ENCODE measurements around the gene CDH4. TPM values are rescaled to one million over a fixed set of nuclear protein-coding genes. Genes with fewer than 3 reads are reported as not detected.

CDH4 gene
- total RNA-seq, 1 experiment from 2014 or later = not detected

DNA sequence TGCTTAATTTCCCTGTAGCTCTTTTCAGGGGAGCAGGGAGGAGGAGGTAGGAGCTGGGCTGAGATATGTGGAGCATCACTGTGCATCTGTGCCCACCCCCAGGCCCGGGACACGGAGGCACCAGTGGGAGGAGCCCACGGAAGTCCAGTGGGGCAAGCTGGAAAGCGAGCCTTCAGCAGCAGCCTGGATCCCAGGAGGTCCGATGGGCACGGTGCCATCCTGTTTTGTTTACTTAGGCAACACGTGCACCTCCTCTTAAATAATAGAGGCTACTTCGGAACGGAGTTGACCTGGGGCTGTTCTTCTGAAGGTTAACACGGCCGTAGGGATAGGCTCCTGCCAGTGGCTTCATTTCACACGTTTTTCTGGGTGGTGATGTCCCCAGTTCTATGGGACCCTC is 51.6 kb downstream of the CDH4 start:
- peaks cover 4% of the 10 kb centered on the region; the same call in 1 of the 2 replicates for H3K27me3 ChIP-seq (ENCODE audit: control insufficient read depth, insufficient read depth, low read length)
- no TSS peak for BruUV-seq (replicated peaks)
- no peak for ATAC-seq
- ChIA-PET POLR2A (no interaction called here), CTCF (no interaction called here)
- no peak overlapping the region for H3K4me3 ChIP-seq (ENCODE audit: low read depth in 2 of 2, low read length in 2 of 2)
- no peaks in the 10 kb centered on the region for H3K4me1 ChIP-seq (ENCODE audit: control insufficient read depth, insufficient read depth, low read length)
- in situ Hi-C loops (cut with HindIII; ENCODE audit: low pct_unique_long_range_greater_than_20kb, low sequenced_read_pairs) = no loop called here
- no peaks in the 10 kb centered on the region for H3K9me3 ChIP-seq (ENCODE audit: control insufficient read depth, insufficient read depth, low read depth, low read length)
- no peak for DNase-seq (ENCODE audit: low read depth, low spot score)
- no peaks in the 10 kb centered on the region for H3K36me3 ChIP-seq (ENCODE audit: control insufficient read depth, insufficient read depth, low read length)
- no peak overlapping the region for H3K27ac ChIP-seq (ENCODE audit: low read length)
- intact Hi-C loops (cut with micrococcal nuclease; ENCODE audit: unreplicated experiment) = no loop called here
- no peak for TF ChIP-seq SIN3A (IDR thresholded peaks at IDR 0.05; ENCODE audit: borderline replicate concordance, insufficient read depth, low read depth, low read length)

DNA sequence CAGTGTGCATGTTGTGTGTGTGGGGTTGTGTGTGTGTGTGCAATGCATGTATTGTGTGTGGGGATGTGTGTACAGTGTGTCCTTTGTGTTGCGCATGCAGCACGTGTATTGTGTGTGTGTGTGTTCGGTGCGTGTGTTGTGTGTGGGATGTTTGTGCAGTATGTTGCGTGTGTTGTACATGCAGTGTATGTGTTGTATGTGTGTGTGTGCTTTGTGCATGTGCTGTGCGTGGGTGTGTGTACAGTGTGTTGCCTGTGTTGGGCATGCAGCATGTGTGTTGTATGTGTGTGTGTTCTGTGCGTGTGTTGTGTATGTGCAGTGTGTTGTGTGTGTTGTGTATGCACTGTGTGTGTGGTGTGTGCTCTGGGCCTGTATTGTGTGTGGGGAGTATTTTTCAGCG is 52.7 kb downstream of the CDH4 start:
- no peak overlapping the region for H3K4me3 ChIP-seq (ENCODE audit: low read depth in 2 of 2, low read length in 2 of 2)
- BruUV-seq (replicated peaks) = no TSS peak
- intact Hi-C loops (cut with micrococcal nuclease; ENCODE audit: unreplicated experiment) (no loop called here), in situ Hi-C loops (cut with HindIII; ENCODE audit: low pct_unique_long_range_greater_than_20kb, low sequenced_read_pairs) (no loop called here)
- H3K27me3 ChIP-seq (ENCODE audit: control insufficient read depth, insufficient read depth, low read length) = peaks cover 4% of the 10 kb centered on the region; the same call in 1 of the 2 replicates
- CTCF ChIA-PET = no interaction called here
- TF ChIP-seq, protein P1, sequence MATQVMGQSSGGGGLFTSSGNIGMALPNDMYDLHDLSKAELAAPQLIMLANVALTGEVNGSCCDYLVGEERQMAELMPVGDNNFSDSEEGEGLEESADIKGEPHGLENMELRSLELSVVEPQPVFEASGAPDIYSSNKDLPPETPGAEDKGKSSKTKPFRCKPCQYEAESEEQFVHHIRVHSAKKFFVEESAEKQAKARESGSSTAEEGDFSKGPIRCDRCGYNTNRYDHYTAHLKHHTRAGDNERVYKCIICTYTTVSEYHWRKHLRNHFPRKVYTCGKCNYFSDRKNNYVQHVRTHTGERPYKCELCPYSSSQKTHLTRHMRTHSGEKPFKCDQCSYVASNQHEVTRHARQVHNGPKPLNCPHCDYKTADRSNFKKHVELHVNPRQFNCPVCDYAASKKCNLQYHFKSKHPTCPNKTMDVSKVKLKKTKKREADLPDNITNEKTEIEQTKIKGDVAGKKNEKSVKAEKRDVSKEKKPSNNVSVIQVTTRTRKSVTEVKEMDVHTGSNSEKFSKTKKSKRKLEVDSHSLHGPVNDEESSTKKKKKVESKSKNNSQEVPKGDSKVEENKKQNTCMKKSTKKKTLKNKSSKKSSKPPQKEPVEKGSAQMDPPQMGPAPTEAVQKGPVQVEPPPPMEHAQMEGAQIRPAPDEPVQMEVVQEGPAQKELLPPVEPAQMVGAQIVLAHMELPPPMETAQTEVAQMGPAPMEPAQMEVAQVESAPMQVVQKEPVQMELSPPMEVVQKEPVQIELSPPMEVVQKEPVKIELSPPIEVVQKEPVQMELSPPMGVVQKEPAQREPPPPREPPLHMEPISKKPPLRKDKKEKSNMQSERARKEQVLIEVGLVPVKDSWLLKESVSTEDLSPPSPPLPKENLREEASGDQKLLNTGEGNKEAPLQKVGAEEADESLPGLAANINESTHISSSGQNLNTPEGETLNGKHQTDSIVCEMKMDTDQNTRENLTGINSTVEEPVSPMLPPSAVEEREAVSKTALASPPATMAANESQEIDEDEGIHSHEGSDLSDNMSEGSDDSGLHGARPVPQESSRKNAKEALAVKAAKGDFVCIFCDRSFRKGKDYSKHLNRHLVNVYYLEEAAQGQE (IDR thresholded peaks at IDR 0.05; ENCODE audit: insufficient read depth in 1 of 2, low read depth in 2 of 2, low read length in 1 of 2) = no peak
- no peak for TF ChIP-seq TCF7L2 (IDR thresholded peaks at IDR 0.05; ENCODE audit: low read depth, low read length)
- TF ChIP-seq POLR2AphosphoS5 (IDR thresholded peaks at IDR 0.05; ENCODE audit: low read depth, low read length) = no peak
- no peak for TF ChIP-seq SIN3A (IDR thresholded peaks at IDR 0.05; ENCODE audit: borderline replicate concordance, insufficient read depth, low read depth, low read length)
- TF ChIP-seq, protein P2, sequence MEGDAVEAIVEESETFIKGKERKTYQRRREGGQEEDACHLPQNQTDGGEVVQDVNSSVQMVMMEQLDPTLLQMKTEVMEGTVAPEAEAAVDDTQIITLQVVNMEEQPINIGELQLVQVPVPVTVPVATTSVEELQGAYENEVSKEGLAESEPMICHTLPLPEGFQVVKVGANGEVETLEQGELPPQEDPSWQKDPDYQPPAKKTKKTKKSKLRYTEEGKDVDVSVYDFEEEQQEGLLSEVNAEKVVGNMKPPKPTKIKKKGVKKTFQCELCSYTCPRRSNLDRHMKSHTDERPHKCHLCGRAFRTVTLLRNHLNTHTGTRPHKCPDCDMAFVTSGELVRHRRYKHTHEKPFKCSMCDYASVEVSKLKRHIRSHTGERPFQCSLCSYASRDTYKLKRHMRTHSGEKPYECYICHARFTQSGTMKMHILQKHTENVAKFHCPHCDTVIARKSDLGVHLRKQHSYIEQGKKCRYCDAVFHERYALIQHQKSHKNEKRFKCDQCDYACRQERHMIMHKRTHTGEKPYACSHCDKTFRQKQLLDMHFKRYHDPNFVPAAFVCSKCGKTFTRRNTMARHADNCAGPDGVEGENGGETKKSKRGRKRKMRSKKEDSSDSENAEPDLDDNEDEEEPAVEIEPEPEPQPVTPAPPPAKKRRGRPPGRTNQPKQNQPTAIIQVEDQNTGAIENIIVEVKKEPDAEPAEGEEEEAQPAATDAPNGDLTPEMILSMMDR (IDR thresholded peaks at IDR 0.05) = no peak
- no peaks in the 10 kb centered on the region for H3K9me3 ChIP-seq (ENCODE audit: control insufficient read depth, insufficient read depth, low read depth, low read length)
- POLR2A ChIA-PET = no interaction called here
- no peaks in the 10 kb centered on the region for H3K36me3 ChIP-seq (ENCODE audit: control insufficient read depth, insufficient read depth, low read length)
- H3K4me1 ChIP-seq (ENCODE audit: control insufficient read depth, insufficient read depth, low read length) = no peaks in the 10 kb centered on the region
- ATAC-seq = no peak
- no peak overlapping the region for H3K27ac ChIP-seq (ENCODE audit: low read length)
- DNase-seq (ENCODE audit: low read depth, low spot score) = no peak

DNA sequence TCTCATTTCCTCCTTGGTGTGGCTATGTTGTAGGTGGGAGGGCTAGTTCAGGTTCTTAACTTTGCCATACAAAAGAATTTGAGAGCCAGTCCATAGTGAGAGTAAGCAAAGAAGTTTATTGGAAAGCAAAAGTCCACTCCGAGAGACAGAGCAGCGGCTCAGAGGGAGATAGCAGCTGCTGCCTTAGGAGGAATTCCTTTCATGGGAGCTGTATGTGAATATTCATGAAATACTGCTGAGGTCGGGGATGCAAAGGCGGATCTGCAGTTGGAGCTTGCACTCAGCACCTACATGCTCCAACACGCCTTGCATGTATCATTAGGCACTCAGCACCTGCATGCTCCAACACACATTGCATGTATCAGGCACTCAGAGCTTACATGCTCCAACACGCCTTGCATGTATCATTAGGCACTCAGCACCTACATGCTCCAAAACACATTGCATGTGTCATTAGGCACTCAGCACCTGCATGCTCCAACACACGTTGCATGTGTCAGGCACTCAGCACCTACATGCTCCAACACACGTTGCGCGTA is 54.9 kb downstream of the CDH4 start:
- in situ Hi-C loops (cut with HindIII; ENCODE audit: low pct_unique_long_range_greater_than_20kb, low sequenced_read_pairs) (no loop called here), intact Hi-C loops (cut with micrococcal nuclease; ENCODE audit: unreplicated experiment) (no loop called here)
- ATAC-seq (no peak), DNase-seq (ENCODE audit: low read depth, low spot score) (no peak)
- no peaks in the 10 kb centered on the region for H3K4me1 ChIP-seq (ENCODE audit: control insufficient read depth, insufficient read depth, low read length)
- no peaks in the 10 kb centered on the region for H3K9me3 ChIP-seq (ENCODE audit: control insufficient read depth, insufficient read depth, low read depth, low read length)
- BruUV-seq (replicated peaks) = no TSS peak
- ChIA-PET POLR2A (no interaction called here), CTCF (no interaction called here)
- TF ChIP-seq TCF7L2 (IDR thresholded peaks at IDR 0.05; ENCODE audit: low read depth, low read length) (no peak), SIN3A (IDR thresholded peaks at IDR 0.05; ENCODE audit: borderline replicate concordance, insufficient read depth, low read depth, low read length) (no peak), POLR2AphosphoS5 (IDR thresholded peaks at IDR 0.05; ENCODE audit: low read depth, low read length) (no peak)
- TF ChIP-seq, protein P1 (IDR thresholded peaks at IDR 0.05; ENCODE audit: insufficient read depth in 1 of 2, low read depth in 2 of 2, low read length in 1 of 2) = no peak
- TF ChIP-seq, protein P2 (IDR thresholded peaks at IDR 0.05) = no peak
- H3K4me3 ChIP-seq (ENCODE audit: low read depth in 2 of 2, low read length in 2 of 2) = no peak overlapping the region
- peaks cover 4% of the 10 kb centered on the region; the same call in 1 of the 2 replicates for H3K27me3 ChIP-seq (ENCODE audit: control insufficient read depth, insufficient read depth, low read length)
- H3K27ac ChIP-seq (ENCODE audit: low read length) = no peak overlapping the region
- no peaks in the 10 kb centered on the region for H3K36me3 ChIP-seq (ENCODE audit: control insufficient read depth, insufficient read depth, low read length)
